GM21390 (cell line): ENCODE data around the gene UNC13B.

Experiments used
- ATAC-seq: cut with Tn5 transposase; IDR thresholded peaks from one replicate; pipeline ENCODE4 v1.9.1; 2021; ENCODE audit not compliant: unreplicated experiment

The UNC13B gene

GRCh38 chr9:35318741-35319140 lies 156.9 kb downstream of the UNC13B start:
- ATAC-seq: no peak

- no peak for ATAC-seq
These were observed 160.5 kb downstream of the UNC13B start for GRCh38 chr9:35322075-35322885.

- ATAC-seq: no peak
These were observed 163.2 kb downstream of the UNC13B start for GRCh38 chr9:35324966-35325365.

GRCh38 chr9:35333551-35333950 lies 171.7 kb downstream of the UNC13B start:
- no peak for ATAC-seq

GRCh38 chr9:35335164-35335563 lies 173.4 kb downstream of the UNC13B start:
- ATAC-seq: no peak

GRCh38 chr9:35338086-35338485 lies 176.3 kb downstream of the UNC13B start:
- no peak for ATAC-seq

- no peak for ATAC-seq
These were observed 176.9 kb downstream of the UNC13B start for GRCh38 chr9:35338561-35339274.

GRCh38 chr9:35340046-35340445 lies 178.2 kb downstream of the UNC13B start:
- ATAC-seq: no peak

GRCh38 chr9:35341021-35341420 lies 179.2 kb downstream of the UNC13B start:
- peak; percentile 61 for ATAC-seq

GRCh38 chr9:35341585-35341984 lies 179.8 kb downstream of the UNC13B start:
- no peak for ATAC-seq

GRCh38 chr9:35342221-35342958 lies 180.6 kb downstream of the UNC13B start:
- no peak for ATAC-seq

- ATAC-seq: no peak
These were observed 186.3 kb downstream of the UNC13B start for GRCh38 chr9:35348109-35348508.

- ATAC-seq: no peak
These were observed 187.6 kb downstream of the UNC13B start for GRCh38 chr9:35349287-35349990.

GRCh38 chr9:35350212-35350611 lies 188.4 kb downstream of the UNC13B start:
- no peak for ATAC-seq

- no peak for ATAC-seq
These were observed 189.2 kb downstream of the UNC13B start for GRCh38 chr9:35350827-35351549.

GRCh38 chr9:35353731-35354365 lies 192.0 kb downstream of the UNC13B start:
- no peak for ATAC-seq

GRCh38 chr9:35355939-35356338 lies 194.1 kb downstream of the UNC13B start:
- no peak for ATAC-seq

- ATAC-seq: no peak
These were observed 195.3 kb downstream of the UNC13B start for GRCh38 chr9:35357116-35357515.

GRCh38 chr9:35357826-35358225 lies 196.0 kb downstream of the UNC13B start:
- no peak for ATAC-seq
